GM20000 (cell line): ENCODE measurements around the gene SLC66A2.

ENCODE experiments used
- DNase-seq: peaks from one replicate; pipeline ENCODE4 v3.0.0; 2012; ENCODE audit warnings: low spot score
- TF ChIP-seq, protein P1 (sequence below): IDR thresholded peaks from 2 replicates; pipeline ENCODE4 v1.5.1; 2012; ENCODE audit warnings: mild to moderate bottlenecking, control low read depth; ENCODE audit errors: extremely low read depth, missing control alignments

SLC66A2 gene

DNA sequence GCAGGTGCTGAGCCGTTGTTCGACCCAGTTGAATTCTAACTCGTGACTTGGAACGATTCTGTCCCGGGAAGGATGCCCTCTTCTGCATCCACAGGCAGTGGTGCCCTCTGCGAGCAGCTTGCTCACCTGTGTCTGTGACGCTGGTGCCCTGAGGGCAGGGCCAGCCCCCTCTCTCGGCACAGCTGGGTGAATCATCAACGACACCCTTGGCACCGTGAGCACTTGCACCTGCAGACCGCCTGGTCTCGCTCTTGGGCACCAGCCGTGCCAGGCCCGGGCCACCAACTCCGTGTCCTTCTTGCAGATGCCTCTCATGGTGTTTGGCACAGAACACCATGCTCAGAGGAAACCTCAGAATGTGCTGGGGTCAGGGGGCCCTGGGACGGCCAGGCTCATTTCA, 75.0 kb downstream of the SLC66A2 start:
- TF ChIP-seq, protein P1, sequence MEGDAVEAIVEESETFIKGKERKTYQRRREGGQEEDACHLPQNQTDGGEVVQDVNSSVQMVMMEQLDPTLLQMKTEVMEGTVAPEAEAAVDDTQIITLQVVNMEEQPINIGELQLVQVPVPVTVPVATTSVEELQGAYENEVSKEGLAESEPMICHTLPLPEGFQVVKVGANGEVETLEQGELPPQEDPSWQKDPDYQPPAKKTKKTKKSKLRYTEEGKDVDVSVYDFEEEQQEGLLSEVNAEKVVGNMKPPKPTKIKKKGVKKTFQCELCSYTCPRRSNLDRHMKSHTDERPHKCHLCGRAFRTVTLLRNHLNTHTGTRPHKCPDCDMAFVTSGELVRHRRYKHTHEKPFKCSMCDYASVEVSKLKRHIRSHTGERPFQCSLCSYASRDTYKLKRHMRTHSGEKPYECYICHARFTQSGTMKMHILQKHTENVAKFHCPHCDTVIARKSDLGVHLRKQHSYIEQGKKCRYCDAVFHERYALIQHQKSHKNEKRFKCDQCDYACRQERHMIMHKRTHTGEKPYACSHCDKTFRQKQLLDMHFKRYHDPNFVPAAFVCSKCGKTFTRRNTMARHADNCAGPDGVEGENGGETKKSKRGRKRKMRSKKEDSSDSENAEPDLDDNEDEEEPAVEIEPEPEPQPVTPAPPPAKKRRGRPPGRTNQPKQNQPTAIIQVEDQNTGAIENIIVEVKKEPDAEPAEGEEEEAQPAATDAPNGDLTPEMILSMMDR = no peak
- DNase-seq = no peak

- no peak for DNase-seq
- TF ChIP-seq, protein P1 = no peak
These were observed 75.5 kb downstream of the SLC66A2 start for GRCh38 chr18:79875931-79876461.

DNA sequence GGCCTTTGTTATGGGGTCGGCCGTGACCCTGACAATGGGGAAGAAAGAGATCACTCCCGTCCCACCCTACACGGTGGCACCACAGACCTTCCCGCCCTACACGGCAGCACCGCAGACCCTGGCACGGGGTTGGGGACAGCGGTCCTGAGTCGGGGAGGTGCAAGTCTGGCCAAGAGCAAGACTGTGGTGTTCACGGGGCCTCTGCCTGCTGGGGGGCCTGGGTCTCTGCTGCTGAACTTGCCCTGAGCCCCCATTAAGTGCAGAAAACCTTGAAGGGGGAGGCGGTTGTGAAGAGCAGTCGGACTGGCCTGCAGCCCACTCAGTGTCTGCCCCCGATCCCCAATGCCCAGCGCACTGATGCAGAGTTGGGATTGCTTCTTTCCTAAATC, 75.9 kb downstream of the SLC66A2 start:
- no peak for DNase-seq
- TF ChIP-seq, protein P1 = no peak

DNA sequence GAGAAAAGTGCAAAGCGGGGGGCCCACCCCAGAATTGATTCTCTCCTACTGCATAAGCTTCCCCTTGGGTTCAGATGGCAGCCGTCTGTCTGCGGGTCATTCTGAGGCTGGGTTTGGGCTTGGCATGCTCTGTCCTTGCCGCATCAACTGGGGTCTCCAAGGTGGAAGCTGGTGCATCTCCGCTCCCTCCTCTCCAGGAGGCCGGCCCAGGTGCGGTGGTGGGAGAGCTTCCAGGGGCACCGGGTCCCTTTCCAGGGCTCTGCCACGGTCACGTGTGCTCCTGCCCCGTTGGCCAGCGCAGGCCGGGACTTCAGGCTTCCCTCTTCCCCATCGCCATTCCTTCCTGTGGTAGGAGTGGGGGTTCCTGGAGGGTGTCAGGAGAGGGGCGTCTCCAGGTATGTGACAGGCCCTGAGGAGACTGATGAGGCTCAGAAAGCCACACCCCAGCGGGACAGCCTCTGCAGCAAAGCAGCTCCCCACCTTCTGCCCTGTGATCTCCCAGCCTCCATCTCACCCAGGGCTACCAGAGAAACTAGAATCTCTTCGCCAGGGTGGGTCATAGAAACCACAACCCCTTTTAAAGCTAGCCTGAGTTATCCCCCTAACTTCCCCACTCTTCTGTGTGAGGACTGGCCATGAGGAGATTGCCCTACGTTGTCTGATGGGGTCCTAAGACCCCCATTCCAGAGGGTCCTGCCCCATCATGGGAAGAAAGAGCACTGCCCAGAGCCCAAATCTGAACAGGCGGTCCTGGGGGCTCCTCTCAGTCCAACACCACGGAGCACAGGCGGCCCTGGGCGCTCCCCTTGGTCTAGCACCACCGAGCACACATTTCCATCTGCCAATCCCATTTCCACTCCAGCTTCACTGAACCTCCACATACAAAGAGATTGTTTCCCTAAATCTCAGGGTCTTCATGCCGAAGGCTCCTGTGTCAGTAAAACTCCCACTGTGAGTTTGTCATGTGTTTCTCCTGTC, 76.6 kb downstream of the SLC66A2 start:
- no peak for DNase-seq
- TF ChIP-seq, protein P1 = no peak

GRCh38 chr18:79873449-79874110, 77.9 kb downstream of the SLC66A2 start:
- no peak for DNase-seq
- TF ChIP-seq, protein P1 = no peak

DNA sequence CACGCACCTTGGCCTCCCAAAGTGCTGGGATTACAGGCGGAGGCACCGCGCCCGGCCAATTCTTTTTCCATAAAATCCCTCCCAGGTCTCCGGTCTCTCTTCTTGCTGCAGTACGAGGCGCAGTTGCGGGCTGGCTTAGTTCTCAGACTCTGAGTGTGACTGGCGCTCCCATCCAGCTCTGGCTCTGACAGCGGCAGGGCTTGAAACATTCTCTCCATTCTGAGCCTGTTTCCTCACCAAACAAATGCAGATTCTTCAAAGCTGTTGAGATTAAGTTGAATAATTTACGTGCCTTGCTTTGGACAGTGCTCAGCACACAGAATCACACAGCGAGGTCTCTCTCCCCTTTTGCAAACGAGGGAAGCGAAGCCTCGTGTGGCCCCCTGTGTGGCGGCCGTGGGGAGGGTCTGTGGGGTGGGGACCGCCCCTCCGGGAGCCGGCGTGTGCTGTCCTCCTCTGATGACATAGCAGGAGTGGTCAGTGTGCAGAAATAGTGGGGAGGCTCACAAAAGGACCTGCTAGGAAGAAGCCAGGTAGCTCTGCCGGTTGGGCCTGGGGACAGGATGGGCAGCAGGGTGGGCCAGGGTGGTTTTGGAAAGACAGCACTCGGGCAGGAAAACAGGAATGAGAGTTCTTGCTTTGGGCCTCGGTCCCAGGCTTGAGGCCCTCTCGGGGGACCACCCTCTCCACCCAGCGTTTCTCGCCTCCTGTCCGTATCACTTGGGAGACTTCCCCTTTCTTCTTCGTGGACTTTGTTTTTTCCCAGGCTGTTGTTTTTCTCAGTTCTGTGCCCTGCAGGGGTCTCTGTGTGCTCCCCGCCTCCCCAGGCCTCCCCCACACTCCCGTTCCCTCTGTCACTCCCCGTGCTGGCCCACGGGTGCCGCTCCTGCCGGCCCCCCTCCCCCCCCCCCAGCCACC, 78.7 kb downstream of the SLC66A2 start:
- no peak for DNase-seq
- TF ChIP-seq, protein P1 = no peak
